Measurements from ENCODE around the gene CCNY.

Gene CCNY

DNA sequence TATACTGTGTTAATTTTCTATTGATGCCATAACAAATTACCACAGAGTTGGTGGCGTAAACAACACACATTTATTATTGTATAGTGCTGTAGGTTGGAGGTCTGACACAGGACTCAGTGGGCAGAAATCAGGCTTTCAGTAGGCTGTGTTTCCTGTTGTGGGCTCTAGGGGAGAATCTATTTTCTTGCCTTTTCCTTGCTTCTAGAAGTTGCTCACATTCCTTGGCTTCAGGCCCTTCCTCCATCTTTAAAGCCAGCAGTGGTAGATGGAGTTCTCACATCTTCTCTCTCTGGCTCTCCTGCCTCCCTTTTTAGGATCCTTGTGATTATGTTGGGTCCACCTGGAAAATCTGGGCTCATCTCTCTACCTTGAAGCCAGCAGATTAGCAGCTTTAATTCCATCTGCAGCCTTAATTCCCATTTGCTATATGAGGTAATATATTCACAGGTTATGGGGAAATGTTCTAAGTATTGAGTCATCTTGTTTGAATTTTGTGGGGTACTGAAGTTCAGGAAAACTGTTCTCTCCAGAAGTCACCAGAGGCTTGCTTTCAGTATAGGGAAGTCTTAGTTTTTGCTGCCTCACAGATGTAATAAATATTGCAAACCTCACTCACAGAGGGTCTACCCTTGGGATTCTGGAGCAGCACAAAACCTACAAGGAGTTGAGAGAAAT, 38.9 kb downstream of the CCNY start:
- no peak overlapping the region for H3K9ac ChIP-seq (ENCODE audit: insufficient read length, low read depth)
- DNase-seq (ENCODE audit: low read depth, low spot score): no peak
- no peak for TF ChIP-seq YY1 (IDR thresholded peaks at IDR 0.05; ENCODE audit: insufficient read depth, insufficient read length)
- no peak for TF ChIP-seq ZNF274 (IDR thresholded peaks at IDR 0.05; ENCODE audit: low read depth, low read length)
- no peak overlapping the region for H3K4me3 ChIP-seq (ENCODE audit: insufficient read length, low read depth)
- H3K9me3 ChIP-seq (ENCODE audit: insufficient read depth, low read length): no peaks in the 10 kb centered on the region
- H3K36me3 ChIP-seq (ENCODE audit: insufficient read depth, insufficient read length, low read length): no peaks in the 10 kb centered on the region
- peaks cover 3% of the 10 kb centered on the region for H3K4me1 ChIP-seq (ENCODE audit: insufficient read depth, insufficient read length)
- no peaks in the 10 kb centered on the region for H3K27me3 ChIP-seq (ENCODE audit: insufficient read depth, insufficient read length)

DNA sequence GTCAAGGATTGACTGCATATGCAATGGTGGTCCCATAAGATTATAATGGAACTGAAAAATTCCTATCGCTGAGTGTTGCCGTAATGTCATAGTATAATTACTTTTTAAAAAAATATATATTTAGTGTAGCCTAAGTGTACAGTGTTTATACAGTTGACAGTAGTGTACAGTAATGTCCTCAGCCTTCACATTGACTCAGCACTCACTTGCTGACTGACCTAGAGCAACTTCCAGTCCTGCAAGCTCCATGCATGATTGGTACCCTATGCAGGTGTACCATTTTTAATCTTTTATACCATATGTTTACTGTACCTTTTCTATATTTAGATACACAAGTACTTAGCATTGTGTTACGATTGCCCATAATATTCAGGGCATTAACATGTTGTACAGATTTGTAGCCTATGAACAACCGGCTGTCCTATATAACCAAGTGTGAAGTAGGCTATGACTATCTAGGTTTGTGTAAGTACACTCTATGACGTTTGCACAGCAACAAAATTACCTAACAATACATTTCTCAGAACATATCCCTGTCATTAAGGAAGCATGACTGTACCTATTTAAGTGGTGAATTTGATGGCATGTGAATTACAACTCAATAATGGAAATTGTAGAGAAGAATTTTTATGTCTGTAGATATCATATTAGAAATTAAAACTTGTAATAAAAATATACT, 40.9 kb downstream of the CCNY start:
- Histone ChIP-seq H3K36me3 (ENCODE audit: insufficient read depth, insufficient read length, low read length) (no peaks in the 10 kb centered on the region), H3K27me3 (ENCODE audit: insufficient read depth, insufficient read length) (no peaks in the 10 kb centered on the region), H3K4me1 (ENCODE audit: insufficient read depth, insufficient read length) (no peaks in the 10 kb centered on the region), H3K9me3 (ENCODE audit: insufficient read depth, low read length) (no peaks in the 10 kb centered on the region), H3K9ac (ENCODE audit: insufficient read length, low read depth) (no peak overlapping the region), H3K4me3 (ENCODE audit: insufficient read length, low read depth) (no peak overlapping the region)
- no peak for TF ChIP-seq SUZ12 (IDR thresholded peaks at IDR 0.05; ENCODE audit: extremely low read depth, insufficient read depth, insufficient read length)
- TF ChIP-seq ZNF274 (IDR thresholded peaks at IDR 0.05; ENCODE audit: low read depth, low read length): no peak
- no peak for TF ChIP-seq YY1 (IDR thresholded peaks at IDR 0.05; ENCODE audit: insufficient read depth, insufficient read length)
- no peak for DNase-seq (ENCODE audit: low read depth, low spot score)

DNA sequence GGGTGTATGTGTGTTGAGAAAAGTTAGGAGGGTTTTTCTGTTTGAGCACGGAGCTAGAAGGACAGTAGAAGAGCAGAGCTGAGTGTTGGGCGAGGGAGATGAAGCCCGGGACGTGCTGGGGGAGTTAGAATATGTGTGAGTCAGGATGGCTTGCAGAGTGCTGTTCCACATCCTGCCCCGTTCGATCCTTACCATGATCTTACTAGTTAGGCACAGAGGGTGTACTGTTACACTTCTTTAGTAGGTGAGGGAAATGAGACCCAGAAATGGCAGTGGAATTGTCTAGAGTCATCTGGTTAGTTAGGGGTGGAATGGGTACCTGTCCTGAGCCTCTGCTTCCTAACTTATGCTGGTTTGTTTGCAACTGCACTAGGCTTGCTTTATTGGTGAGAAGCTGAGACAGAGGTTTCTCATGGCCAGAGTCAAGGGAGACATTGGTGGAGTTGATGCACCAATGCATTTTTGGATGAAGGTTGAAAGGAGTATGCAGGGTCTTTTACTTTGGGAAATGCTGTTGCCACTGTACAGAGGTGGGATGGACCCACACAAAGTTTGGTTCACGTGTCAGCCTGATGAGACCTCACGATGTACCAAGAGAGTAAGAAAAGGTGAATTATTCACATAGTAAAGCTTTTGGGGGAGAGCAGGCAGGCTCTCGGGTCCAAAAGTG, 42.4 kb downstream of the CCNY start:
- TF ChIP-seq ZNF274 (IDR thresholded peaks at IDR 0.05; ENCODE audit: low read depth, low read length): no peak
- TF ChIP-seq YY1 (IDR thresholded peaks at IDR 0.05; ENCODE audit: insufficient read depth, insufficient read length): no peak
- TF ChIP-seq SUZ12 (IDR thresholded peaks at IDR 0.05; ENCODE audit: extremely low read depth, insufficient read depth, insufficient read length): no peak
- H3K9ac ChIP-seq (ENCODE audit: insufficient read length, low read depth): no peak overlapping the region
- no peak overlapping the region for H3K4me3 ChIP-seq (ENCODE audit: insufficient read length, low read depth)
- no peaks in the 10 kb centered on the region for H3K27me3 ChIP-seq (ENCODE audit: insufficient read depth, insufficient read length)
- no peak for DNase-seq (ENCODE audit: low read depth, low spot score)
- H3K9me3 ChIP-seq (ENCODE audit: insufficient read depth, low read length): no peaks in the 10 kb centered on the region
- no peaks in the 10 kb centered on the region for H3K4me1 ChIP-seq (ENCODE audit: insufficient read depth, insufficient read length)
- no peaks in the 10 kb centered on the region for H3K36me3 ChIP-seq (ENCODE audit: insufficient read depth, insufficient read length, low read length)

DNA sequence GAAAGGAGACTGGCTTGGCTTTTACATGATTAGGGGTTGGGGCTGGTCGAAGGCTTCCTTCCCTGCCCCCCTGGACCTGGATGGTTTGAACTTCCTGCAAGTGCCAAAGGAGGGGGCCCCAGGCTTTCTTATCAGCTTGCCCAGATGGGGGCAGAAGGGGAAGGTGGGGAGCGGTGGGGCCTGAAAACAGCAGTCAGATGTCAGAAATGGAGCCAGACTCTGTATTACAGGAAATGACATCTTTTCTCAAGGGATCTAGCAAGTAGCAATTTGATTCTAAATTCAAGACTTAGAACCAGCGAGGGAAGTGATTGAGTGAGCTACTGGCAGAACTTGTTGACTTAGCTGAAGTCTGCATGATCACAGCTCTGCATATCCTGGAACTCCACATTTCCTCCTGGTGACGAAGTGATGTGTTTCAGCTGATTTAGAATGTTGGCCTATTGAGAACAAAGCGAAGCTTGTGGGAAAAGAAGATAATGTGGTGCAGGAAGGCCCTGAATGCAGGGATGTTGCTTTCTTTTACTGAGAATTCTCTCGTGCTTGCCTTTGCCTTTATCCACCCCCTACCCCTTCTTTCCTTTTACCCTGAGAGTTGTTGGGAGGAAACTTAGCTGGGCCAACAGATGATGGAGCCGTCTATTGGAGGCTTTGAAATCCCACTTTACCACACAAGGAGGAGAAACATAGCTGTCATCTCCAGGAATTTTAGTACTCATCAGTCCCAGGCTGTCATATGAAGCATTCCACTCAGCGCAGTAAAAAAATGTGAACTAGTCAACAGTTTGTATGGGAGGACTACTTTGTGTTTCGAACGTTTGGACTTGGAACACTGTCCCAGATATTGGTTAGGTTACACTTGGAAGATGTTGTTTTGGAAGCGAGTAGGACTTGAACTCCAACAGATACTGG, 43.2 kb downstream of the CCNY start:
- H3K9me3 ChIP-seq (ENCODE audit: insufficient read depth, low read length): no peaks in the 10 kb centered on the region
- no peaks in the 10 kb centered on the region for H3K27me3 ChIP-seq (ENCODE audit: insufficient read depth, insufficient read length)
- no peak overlapping the region for H3K4me3 ChIP-seq (ENCODE audit: insufficient read length, low read depth)
- H3K4me1 ChIP-seq (ENCODE audit: insufficient read depth, insufficient read length): no peaks in the 10 kb centered on the region
- H3K36me3 ChIP-seq (ENCODE audit: insufficient read depth, insufficient read length, low read length): no peaks in the 10 kb centered on the region
- H3K9ac ChIP-seq (ENCODE audit: insufficient read length, low read depth): no peak overlapping the region
- TF ChIP-seq SUZ12 (IDR thresholded peaks at IDR 0.05; ENCODE audit: extremely low read depth, insufficient read depth, insufficient read length) (no peak), YY1 (IDR thresholded peaks at IDR 0.05; ENCODE audit: insufficient read depth, insufficient read length) (no peak), ZNF274 (IDR thresholded peaks at IDR 0.05; ENCODE audit: low read depth, low read length) (no peak)
- no peak for DNase-seq (ENCODE audit: low read depth, low spot score)

DNA sequence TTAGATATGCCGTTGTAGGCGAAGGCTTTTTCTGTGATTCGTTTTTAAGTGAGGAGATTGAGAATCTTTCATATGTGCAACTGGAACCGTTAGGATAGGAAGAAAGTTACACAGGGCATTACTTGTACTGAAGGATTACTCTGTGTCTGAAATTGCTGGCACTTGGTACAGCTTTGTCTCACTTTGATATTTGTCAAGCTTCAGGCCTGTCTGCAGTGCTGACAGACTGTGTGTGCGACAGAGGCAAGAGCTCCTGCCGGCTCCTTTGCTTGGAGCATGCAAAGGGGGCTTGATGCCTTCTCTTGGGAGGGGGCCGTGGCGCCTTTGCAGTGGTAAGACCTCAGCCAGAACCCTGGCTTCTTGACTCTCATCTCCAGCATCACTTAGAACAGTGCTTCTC, 45.8 kb downstream of the CCNY start:
- H3K27me3 ChIP-seq (ENCODE audit: insufficient read depth, insufficient read length): no peaks in the 10 kb centered on the region
- no peak for DNase-seq (ENCODE audit: low read depth, low spot score)
- TF ChIP-seq YY1 (IDR thresholded peaks at IDR 0.05; ENCODE audit: insufficient read depth, insufficient read length): no peak
- TF ChIP-seq SUZ12 (IDR thresholded peaks at IDR 0.05; ENCODE audit: extremely low read depth, insufficient read depth, insufficient read length): no peak
- TF ChIP-seq ZNF274 (IDR thresholded peaks at IDR 0.05; ENCODE audit: low read depth, low read length): no peak
- no peak overlapping the region for H3K9ac ChIP-seq (ENCODE audit: insufficient read length, low read depth)
- H3K4me1 ChIP-seq (ENCODE audit: insufficient read depth, insufficient read length): no peaks in the 10 kb centered on the region
- H3K9me3 ChIP-seq (ENCODE audit: insufficient read depth, low read length): no peaks in the 10 kb centered on the region
- no peaks in the 10 kb centered on the region for H3K36me3 ChIP-seq (ENCODE audit: insufficient read depth, insufficient read length, low read length)
- no peak overlapping the region for H3K4me3 ChIP-seq (ENCODE audit: insufficient read length, low read depth)

DNA sequence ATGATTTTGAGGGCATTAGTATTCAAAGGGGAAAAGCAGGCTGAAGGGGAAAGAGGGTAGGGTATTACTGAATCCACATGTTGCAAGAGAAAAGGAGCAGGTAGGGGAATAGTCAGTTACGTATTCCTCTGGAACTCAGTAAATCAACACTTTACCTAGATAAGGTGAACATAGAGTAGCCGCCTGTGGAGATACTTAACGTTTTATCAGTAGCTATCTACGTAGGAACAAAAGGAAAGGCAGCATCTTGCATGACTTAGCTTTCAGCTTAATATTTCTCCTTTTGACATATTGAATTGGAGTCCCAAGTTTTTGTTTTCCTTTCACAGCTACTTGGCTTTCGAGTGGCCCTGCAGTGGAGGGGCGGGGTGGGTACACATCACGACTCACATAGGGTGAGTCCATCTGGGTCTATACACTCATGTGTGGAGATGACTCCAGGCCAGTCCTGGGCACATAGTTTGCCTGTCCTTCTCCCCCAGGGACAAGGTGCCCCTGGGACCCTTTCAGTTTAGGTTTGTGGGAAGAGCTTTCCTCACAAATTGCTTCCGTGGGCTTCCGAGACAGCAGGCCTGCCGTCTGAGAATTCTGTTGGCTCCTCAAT, 48.1 kb downstream of the CCNY start:
- no peak for TF ChIP-seq ZNF274 (IDR thresholded peaks at IDR 0.05; ENCODE audit: low read depth, low read length)
- Histone ChIP-seq H3K9ac (ENCODE audit: insufficient read length, low read depth) (no peak overlapping the region), H3K4me3 (ENCODE audit: insufficient read length, low read depth) (no peak overlapping the region), H3K9me3 (ENCODE audit: insufficient read depth, low read length) (0 out of 2 replicates have a peak, but pooled peaks cover 4% of the 10 kb centered on the region), H3K4me1 (ENCODE audit: insufficient read depth, insufficient read length) (no peaks in the 10 kb centered on the region), H3K27me3 (ENCODE audit: insufficient read depth, insufficient read length) (no peaks in the 10 kb centered on the region), H3K36me3 (ENCODE audit: insufficient read depth, insufficient read length, low read length) (no peaks in the 10 kb centered on the region)
- DNase-seq (ENCODE audit: low read depth, low spot score): no peak
